ENCODE data around the gene BLOC1S3. TPM values are rescaled to one million over a fixed set of nuclear protein-coding genes. Genes with fewer than 3 reads are reported as not detected.

The BLOC1S3 gene
- total and polyA plus RNA-seq, 2 of the 4 experiments (the other 2 are of a cell fraction), result 1.1 to 4.9 TPM

- dilution Hi-C loops (cut with HindIII; ENCODE audit: low sequenced_read_pairs, unreplicated experiment), result no loop called here
- Histone ChIP-seq H4K91ac (ENCODE audit: insufficient read depth, low read depth, low read length) (no peak overlapping the region), H2BK20ac (ENCODE audit: low read depth, low read length) (no peak overlapping the region), H3K9me3 (ENCODE audit: control insufficient read depth, insufficient read depth, low read length) (no peaks in the 10 kb centered on the region), H3K27me3 (ENCODE audit: control insufficient read depth, insufficient read depth, low read length) (peaks cover 3% of the 10 kb centered on the region), H2AK5ac (ENCODE audit: low read depth, low read length) (no peak overlapping the region), H3K18ac (ENCODE audit: low read depth, low read length) (no peak overlapping the region), H2BK15ac (ENCODE audit: low read depth, low read length) (no peak overlapping the region), H3K4me1 (ENCODE audit: control insufficient read depth, insufficient read depth, low read length) (no peaks in the 10 kb centered on the region), H3K14ac (replicated peaks; ENCODE audit: low read depth, low read length) (no peak overlapping the region), H3K4me3 (ENCODE audit: insufficient read depth, low read depth, low read length) (no peak overlapping the region), H3K23ac (ENCODE audit: low read depth, low read length) (no peak overlapping the region), H4K5ac (ENCODE audit: low read depth, low read length) (no peak overlapping the region), H3K36me3 (ENCODE audit: control insufficient read depth, insufficient read depth, low read length) (no peaks in the 10 kb centered on the region), H2AK9ac (replicated peaks; ENCODE audit: low read depth, low read length, poor library complexity) (no peak overlapping the region), H3K56ac (ENCODE audit: extremely low read depth, insufficient read depth, low read length) (no peak overlapping the region), H3K9ac (ENCODE audit: low read depth, low read length) (no peak overlapping the region), H3K27ac (ENCODE audit: insufficient read depth, low read length) (no peak overlapping the region), H2BK5ac (ENCODE audit: low read depth, low read length, poor library complexity, severe bottlenecking) (no peak overlapping the region), H2BK120ac (ENCODE audit: low read depth, low read length) (no peak overlapping the region), H4K20me1 (ENCODE audit: insufficient read depth, low read length) (no peaks in the 10 kb centered on the region), H3K4ac (ENCODE audit: low read depth, low read length) (no peak overlapping the region), H3K9me1 (ENCODE audit: insufficient read depth, low read length) (no peaks in the 10 kb centered on the region), H4K8ac (ENCODE audit: low read depth in 2 of 2, low read length in 2 of 2) (no peak overlapping the region), H2AFZ (replicated peaks; ENCODE audit: low read length, poor library complexity) (no peak overlapping the region), H3K79me1 (ENCODE audit: low read depth in 1 of 2, low read length in 2 of 2) (no peaks in the 10 kb centered on the region), H3K4me2 (ENCODE audit: low read depth, low read length) (no peak overlapping the region)
- intact Hi-C loops (cut with micrococcal nuclease), result no loop called here
- no TSS peak for BruUV-seq (replicated peaks)
- in situ Hi-C loops (cut with MboI; ENCODE audit: low sequenced_read_pairs), result no loop called here
- ChIA-PET CTCF (no interaction called here), POLR2A (ENCODE audit: unreplicated experiment) (no interaction called here)
- no peak for ATAC-seq (ENCODE audit: low read depth)
- no peak for DNase-seq
- no CpG with 5 or more reads among the region's 12 CpGs for WGBS, 2 experiments (ENCODE audit: extremely low coverage in 2 of 2, insufficient read length in 1 of 2)
- TF ChIP-seq BHLHE40 (IDR thresholded peaks at IDR 0.05; ENCODE audit: low read depth, low read length) (no peak), NFE2L2 (IDR thresholded peaks at IDR 0.05; ENCODE audit: low read depth, low read length) (no peak)
Measured at GRCh38 chr19:45205810-45206209, 27.2 kb downstream of the BLOC1S3 start.
